Endothelial cell of umbilical vein (primary cell): ENCODE measurements around the gene KREMEN1. TPM values are rescaled to one million over a fixed set of nuclear protein-coding genes. Genes with fewer than 3 reads are reported as not detected.

Experiments used
- BruUV-seq: library from RNA; stranded (reverse); fragments of 400-500 nt; replicated peaks from 2 replicates; lab custom pipeline; 2021; lab: Mats Ljungman, UMichigan
- CTCF ChIA-PET: fragments of 300-600, 350-600 bp; sonication (Branson Sonifier 250); formaldehyde crosslinking; loops from one replicate; lab custom pipeline; 2021; ENCODE audit warnings: antibody characterized with exemption, inconsistent platforms; lab: Charles Lee
- POLR2A ChIA-PET: fragments of 300-600, 350-600 bp; sonication (Branson Sonifier 250); formaldehyde crosslinking; loops from one replicate; lab custom pipeline; 2021; ENCODE audit warnings: antibody characterized with exemption, inconsistent platforms; lab: Charles Lee
- DNase-seq: peaks from one replicate; pipeline ENCODE4 v3.0.0-alpha.2; 2011; ENCODE audit warnings: low read depth, low spot score
- FAIRE-seq: peaks from 2 replicates; lab custom pipeline; 2011; peaks lifted over from hg19 to GRCh38; lab: Jason Lieb, UNC
- H2AFZ ChIP-seq: 2 replicates; pipeline ENCODE4 v1.6.0; 2012; ENCODE audit warnings: low read depth, low read length, control low read depth, inconsistent platforms
- H3K27ac ChIP-seq: 2 replicates; pipeline ENCODE4 v1.5.1; 2011; ENCODE audit warnings: low read depth, mild to moderate bottlenecking, control low read depth, low read length, moderate library complexity; ENCODE audit not compliant: insufficient read depth
- H3K27me3 ChIP-seq, 2 experiments: 2 replicates each; pipeline versions ENCODE4 v1.6.0 to v1.6.1; 2011; ENCODE audit warnings: low read length in 2 of 2, mixed read lengths in 1 of 2; ENCODE audit not compliant: control insufficient read depth in 2 of 2, insufficient read depth in 2 of 2
- H3K36me3 ChIP-seq, 2 experiments: 2 replicates in 1 of 2; 3 replicates in 1 of 2; pipeline ENCODE4 v1.5.1; 2011; ENCODE audit warnings: low read length in 2 of 2, mild to moderate bottlenecking in 1 of 2, moderate library complexity in 1 of 2; ENCODE audit not compliant: control insufficient read depth in 2 of 2, insufficient read depth in 2 of 2; ENCODE audit errors: extremely low read depth in 1 of 2
- H3K4me1 ChIP-seq: 3 replicates; pipeline ENCODE4 v1.5.1; 2011; ENCODE audit warnings: mild to moderate bottlenecking, low read length; ENCODE audit not compliant: control insufficient read depth, insufficient read depth; ENCODE audit errors: extremely low read depth
- H3K4me2 ChIP-seq: 2 replicates; pipeline ENCODE4 v1.6.1; 2011; ENCODE audit warnings: low read length, control low read depth, mixed read lengths; ENCODE audit not compliant: insufficient read depth
- H3K4me3 ChIP-seq, 3 experiments: fragments of 200-600 bp in 1 of 3; sonication (generic), shearing (Covaris generic) in 1 of 3; replicated peaks in 1 of 3; 2 replicates each; pipeline ENCODE4 v1.5.1; 2011 to 2016; ENCODE audit warnings: control low read depth in 3 of 3, low read length in 3 of 3, mild to moderate bottlenecking in 2 of 3, inconsistent platforms in 1 of 3, low read depth in 1 of 3, moderate library complexity in 1 of 3; ENCODE audit not compliant: insufficient read depth in 1 of 3
- H3K79me2 ChIP-seq: 2 replicates; pipeline ENCODE4 v1.6.0; 2012; ENCODE audit warnings: low read length, inconsistent platforms; ENCODE audit not compliant: control insufficient read depth, insufficient read depth
- H3K9ac ChIP-seq: replicated peaks from 2 replicates; pipeline ENCODE3; 2011; ENCODE audit warnings: low read length, control low read depth; ENCODE audit not compliant: insufficient read depth; ENCODE audit errors: extremely low read depth
- H3K9me1 ChIP-seq: replicated peaks from 3 replicates; pipeline ENCODE4 v1.6.0; 2011; ENCODE audit warnings: mild to moderate bottlenecking, low read length; ENCODE audit not compliant: control insufficient read depth, insufficient read depth; ENCODE audit errors: extremely low read depth
- H3K9me3 ChIP-seq: replicated peaks from 2 replicates; pipeline ENCODE4 v1.5.1; 2012; ENCODE audit warnings: low read length, inconsistent platforms; ENCODE audit not compliant: control insufficient read depth, insufficient read depth
- H4K20me1 ChIP-seq: replicated peaks from 2 replicates; pipeline ENCODE3; 2011; ENCODE audit warnings: mild to moderate bottlenecking, low read length; ENCODE audit not compliant: control insufficient read depth, insufficient read depth; ENCODE audit errors: extremely low read depth
- EZH2 ChIP-seq: IDR thresholded peaks from 2 replicates; pipeline ENCODE4 v1.6.1; 2012; ENCODE audit warnings: borderline replicate concordance, low read depth, mild to moderate bottlenecking, moderate library complexity, low read length, inconsistent platforms; ENCODE audit not compliant: severe bottlenecking
- FOS ChIP-seq: IDR thresholded peaks from 2 replicates; pipeline ENCODE4 v1.6.1; 2011; ENCODE audit warnings: mild to moderate bottlenecking, low read length, moderate library complexity, borderline replicate concordance; ENCODE audit not compliant: insufficient read depth
- GATA2 ChIP-seq: IDR thresholded peaks from 2 replicates; pipeline ENCODE4 v1.7.0; 2011; ENCODE audit warnings: low read depth, mild to moderate bottlenecking, moderate library complexity, mixed read lengths, low read length; ENCODE audit not compliant: insufficient read length, insufficient read depth
- JUN ChIP-seq: IDR thresholded peaks from 2 replicates; pipeline ENCODE4 v1.6.1; 2011; ENCODE audit warnings: borderline replicate concordance, low read depth; ENCODE audit not compliant: insufficient read length, insufficient read depth
- MYC ChIP-seq: IDR thresholded peaks from one replicate; pipeline ENCODE4 v1.6.1; 2011; ENCODE audit warnings: mild to moderate bottlenecking, low read depth, low read length
- POLR2A ChIP-seq: IDR thresholded peaks from 2 replicates; pipeline ENCODE4 v1.6.1; 2012; ENCODE audit warnings: low read depth, mild to moderate bottlenecking, control low read depth, low read length
- POLR2AphosphoS5 ChIP-seq: IDR thresholded peaks from 2 replicates; pipeline ENCODE4 v1.6.1; 2012; ENCODE audit warnings: low read depth, mild to moderate bottlenecking, control low read depth, low read length, moderate library complexity; ENCODE audit not compliant: insufficient read depth
- dilution Hi-C: fragments of 300-500 bp; cut with MboI; formaldehyde crosslinking; loops from one replicate; pipeline ENCODE4 v1.15.0; 2019; ENCODE audit warnings: low sequenced_read_pairs; ENCODE audit not compliant: extremely low pct_ligation_motif_present
- intact Hi-C: fragments of 100-400 bp; cut with micrococcal nuclease; formaldehyde crosslinking; loops from one replicate; pipeline ENCODE4 v1.10.0; 2022
- polyA plus RNA-seq, 4 experiments: library from polyadenylated mRNA; depleted of rRNA in 3 of 4; stranded (reverse) in 3 of 4; unstranded in 1 of 4; fragments of >200 nt; gene quantifications; 2 replicates each; pipeline versions ENCODE4 v1.2.1 to v1.2.3, GENCODE V29; 2011 to 2012; ENCODE audit warnings: missing spikeins in 1 of 4
- total RNA-seq: library from RNA; stranded (reverse); gene quantifications from 2 replicates; pipeline ENCODE4 v1.2.3, GENCODE V29; 2021
- TF ChIP-seq, protein P1 (sequence below): IDR thresholded peaks from 2 replicates; pipeline ENCODE4 v1.6.1; 2011; ENCODE audit not compliant: insufficient read depth, insufficient read length
- TF ChIP-seq, protein P2 (sequence below), 2 donors: IDR thresholded peaks; 1 replicate in 1 of 2; 2 replicates in 1 of 2; pipeline ENCODE4 v1.5.1; 2011; ENCODE audit warnings: low read length in 2 of 2, mild to moderate bottlenecking in 2 of 2, moderate library complexity in 2 of 2, control low read depth in 1 of 2, inconsistent platforms in 1 of 2, low read depth in 1 of 2; ENCODE audit not compliant: insufficient read depth in 1 of 2; ENCODE audit errors: extremely low read depth in 1 of 2

The KREMEN1 gene
- total and polyA plus RNA-seq, 2 donors (not counting 3 experiments of a cell fraction or from before 2014, with no cell fraction given) = 0.58 to 1.1 TPM

DNA sequence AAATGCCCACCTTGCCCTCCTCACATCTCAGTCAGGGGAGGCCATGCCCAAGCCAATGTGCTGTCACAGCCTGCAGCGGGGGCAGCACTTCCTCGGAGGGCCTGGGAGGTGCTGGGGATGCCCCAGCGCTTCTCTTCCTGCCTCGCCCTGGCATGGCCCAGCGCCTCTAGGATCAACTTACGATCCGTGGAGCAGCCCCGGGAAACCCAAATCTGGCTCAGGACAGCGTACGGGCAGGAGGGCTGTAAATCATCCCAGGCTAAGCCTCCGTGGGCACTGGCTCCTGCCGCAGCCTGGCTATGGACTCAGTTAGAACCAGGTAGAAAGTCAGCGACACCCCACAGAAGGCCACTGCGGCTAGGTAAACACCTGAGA is 71.9 kb downstream of the KREMEN1 start:
- H3K79me2 ChIP-seq = no peaks in the 10 kb centered on the region
- FAIRE-seq (no peak), DNase-seq (no peak)
- POLR2A ChIA-PET = no interaction called here
- no peaks in the 10 kb centered on the region for H3K4me1 ChIP-seq
- H2AFZ ChIP-seq = no peak overlapping the region
- dilution Hi-C loops = no loop called here
- TF ChIP-seq JUN = no peak
- TF ChIP-seq POLR2AphosphoS5 = no peak
- TF ChIP-seq, protein P1, sequence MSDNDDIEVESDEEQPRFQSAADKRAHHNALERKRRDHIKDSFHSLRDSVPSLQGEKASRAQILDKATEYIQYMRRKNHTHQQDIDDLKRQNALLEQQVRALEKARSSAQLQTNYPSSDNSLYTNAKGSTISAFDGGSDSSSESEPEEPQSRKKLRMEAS = no peak
- no peak for TF ChIP-seq GATA2
- no peak for TF ChIP-seq EZH2
- no peak for TF ChIP-seq FOS
- no peak for TF ChIP-seq MYC
- TF ChIP-seq, protein P2, sequence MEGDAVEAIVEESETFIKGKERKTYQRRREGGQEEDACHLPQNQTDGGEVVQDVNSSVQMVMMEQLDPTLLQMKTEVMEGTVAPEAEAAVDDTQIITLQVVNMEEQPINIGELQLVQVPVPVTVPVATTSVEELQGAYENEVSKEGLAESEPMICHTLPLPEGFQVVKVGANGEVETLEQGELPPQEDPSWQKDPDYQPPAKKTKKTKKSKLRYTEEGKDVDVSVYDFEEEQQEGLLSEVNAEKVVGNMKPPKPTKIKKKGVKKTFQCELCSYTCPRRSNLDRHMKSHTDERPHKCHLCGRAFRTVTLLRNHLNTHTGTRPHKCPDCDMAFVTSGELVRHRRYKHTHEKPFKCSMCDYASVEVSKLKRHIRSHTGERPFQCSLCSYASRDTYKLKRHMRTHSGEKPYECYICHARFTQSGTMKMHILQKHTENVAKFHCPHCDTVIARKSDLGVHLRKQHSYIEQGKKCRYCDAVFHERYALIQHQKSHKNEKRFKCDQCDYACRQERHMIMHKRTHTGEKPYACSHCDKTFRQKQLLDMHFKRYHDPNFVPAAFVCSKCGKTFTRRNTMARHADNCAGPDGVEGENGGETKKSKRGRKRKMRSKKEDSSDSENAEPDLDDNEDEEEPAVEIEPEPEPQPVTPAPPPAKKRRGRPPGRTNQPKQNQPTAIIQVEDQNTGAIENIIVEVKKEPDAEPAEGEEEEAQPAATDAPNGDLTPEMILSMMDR (IDR thresholded peaks at IDR 0.05; ENCODE audit: extremely low read depth in 1 of 2, insufficient read depth in 1 of 2, low read depth in 1 of 2, low read length in 2 of 2) = no peak
- TF ChIP-seq POLR2A = no peak
- CTCF ChIA-PET = no interaction called here
- no peak overlapping the region for H3K4me2 ChIP-seq
- no peaks in the 10 kb centered on the region for H3K9me1 ChIP-seq
- H3K27ac ChIP-seq = no peak overlapping the region
- H3K9me3 ChIP-seq = no peaks in the 10 kb centered on the region
- no peaks in the 10 kb centered on the region for H4K20me1 ChIP-seq
- no peak overlapping the region for H3K4me3 ChIP-seq
- intact Hi-C loops = no loop called here
- BruUV-seq = no TSS peak
- H3K9ac ChIP-seq = no peak overlapping the region
- peaks cover 2 to 5% of the 10 kb centered on the region in 2 experiments for H3K27me3 ChIP-seq
- no peaks in the 10 kb centered on the region for H3K36me3 ChIP-seq
